Retina (tissue), 1 donor: Measurements from ENCODE around the gene FYB2.

Experiments
- DNase-seq: peaks from one replicate; pipeline ENCODE4 v3.0.0-alpha.2; 2016

FYB2 gene

DNA sequence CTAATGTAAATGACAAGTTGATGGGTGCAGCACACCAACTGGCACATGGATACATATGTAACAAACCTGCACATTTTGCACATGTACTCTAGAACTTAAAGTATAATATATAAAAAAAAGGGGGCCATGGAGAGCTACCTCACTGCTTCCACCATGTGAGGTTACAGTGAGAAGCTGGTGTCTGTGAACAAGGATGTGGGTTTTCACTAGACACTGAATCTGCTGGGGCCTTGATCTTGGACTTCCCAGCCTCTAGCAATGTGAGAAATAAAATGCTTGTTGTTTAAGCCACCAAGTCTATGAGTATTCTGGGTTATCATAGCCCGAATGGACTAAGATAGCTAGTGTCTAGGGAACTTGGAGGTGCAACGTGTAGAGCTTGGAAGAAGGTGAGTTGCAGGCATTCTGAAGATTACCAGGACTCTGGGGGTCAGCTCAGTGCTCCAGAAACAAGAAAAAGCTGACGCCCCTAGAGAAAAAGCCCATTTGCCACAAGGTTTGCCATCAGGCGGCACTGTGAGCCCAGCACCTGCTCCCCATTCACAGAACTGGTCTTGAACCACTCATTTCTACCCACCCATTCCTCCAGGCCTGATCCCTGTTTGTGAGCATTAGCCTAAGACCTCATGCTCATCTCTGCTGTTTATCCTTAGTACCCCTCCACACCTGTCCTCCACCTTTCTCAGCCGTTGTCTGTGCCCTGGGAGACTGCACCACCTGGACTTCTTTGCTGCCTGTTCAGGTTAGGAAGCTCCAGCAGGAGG lies 15.1 kb upstream of the FYB2 start:
- no peak for DNase-seq

GRCh38 chr1:56833088-56833487 lies 13.9 kb upstream of the FYB2 start:
- DNase-seq: no peak

DNA sequence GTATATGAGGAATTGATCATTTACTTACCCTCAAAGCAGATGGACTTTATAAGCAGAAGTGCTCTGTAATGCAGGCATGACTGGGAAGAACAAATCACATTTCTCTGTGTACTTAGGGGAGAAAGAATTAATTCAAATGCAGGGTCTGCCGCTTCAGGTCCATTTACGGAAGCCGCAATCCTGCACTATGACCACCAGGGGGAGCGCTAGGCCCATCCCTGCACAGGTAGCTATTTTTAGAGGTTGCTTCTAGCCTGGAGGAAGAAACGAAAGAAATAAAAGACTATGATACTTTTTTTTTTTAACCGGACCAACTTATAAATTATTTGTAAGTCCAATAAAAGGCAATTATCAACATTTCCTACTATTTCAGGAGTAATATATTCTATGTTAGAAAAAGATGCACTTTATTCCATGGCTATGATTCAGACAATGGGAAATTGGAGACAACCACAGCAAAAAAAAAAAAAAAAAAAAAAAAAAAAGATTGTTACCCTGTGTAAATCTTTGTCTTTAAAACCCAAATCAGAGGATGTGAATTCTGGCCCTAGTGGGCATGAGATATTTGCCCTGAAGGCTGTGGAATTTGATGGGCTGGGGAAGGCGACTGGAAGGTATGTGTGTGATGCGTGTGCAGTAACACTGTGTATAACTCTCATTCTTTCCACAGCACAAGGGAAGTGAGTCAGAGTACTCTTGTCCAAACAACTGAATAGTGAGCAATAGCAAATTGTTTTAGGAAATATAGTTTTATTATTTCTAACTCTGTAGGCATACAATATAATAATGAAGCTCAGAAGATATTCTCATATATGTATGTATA lies 12.9 kb upstream of the FYB2 start:
- DNase-seq: peak; percentile 76

DNA sequence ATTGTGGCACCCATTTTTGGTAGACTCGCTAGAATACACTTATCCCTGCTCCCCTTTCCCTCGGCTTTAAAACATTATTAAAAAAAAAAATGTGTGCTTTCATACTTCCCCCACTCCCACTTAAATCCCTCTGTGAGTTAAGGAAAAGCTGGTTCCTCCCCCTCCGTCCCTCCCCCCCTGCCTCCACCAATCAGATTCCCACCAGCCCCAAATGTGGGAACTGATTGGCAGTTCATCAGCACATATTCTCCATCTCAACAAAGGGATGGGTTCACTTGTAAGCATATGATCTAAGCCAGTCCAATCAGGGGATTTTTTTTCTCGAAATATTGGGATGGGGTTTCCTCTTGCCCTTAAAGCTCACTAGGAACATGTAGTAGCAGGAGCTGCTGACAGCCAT lies 10.8 kb upstream of the FYB2 start:
- DNase-seq: no peak

DNA sequence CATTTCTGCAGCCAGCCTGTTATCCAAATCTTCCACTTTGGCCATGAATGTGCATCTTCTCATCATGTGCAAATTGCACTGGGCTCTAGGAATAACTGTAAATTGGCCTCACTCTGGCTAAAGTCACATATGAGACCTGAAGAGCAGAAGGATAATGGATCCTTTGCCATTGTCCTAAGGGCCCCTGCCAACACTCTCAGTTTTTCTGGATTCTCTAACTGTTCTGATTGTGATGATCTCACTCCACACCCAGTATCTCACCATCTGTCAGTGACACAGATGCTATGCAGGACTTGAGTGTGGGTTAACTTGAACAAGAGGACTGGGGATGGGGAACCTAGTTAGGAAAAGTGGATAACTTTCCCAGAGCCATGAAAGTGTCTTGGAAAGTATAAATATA lies 8.5 kb upstream of the FYB2 start:
- DNase-seq: no peak

- no peak for DNase-seq
Observed at GRCh38 chr1:56825436-56825835, 6.2 kb upstream of the FYB2 start.

- DNase-seq: no peak
Observed at GRCh38 chr1:56824938-56825337, 5.7 kb upstream of the FYB2 start.

DNA sequence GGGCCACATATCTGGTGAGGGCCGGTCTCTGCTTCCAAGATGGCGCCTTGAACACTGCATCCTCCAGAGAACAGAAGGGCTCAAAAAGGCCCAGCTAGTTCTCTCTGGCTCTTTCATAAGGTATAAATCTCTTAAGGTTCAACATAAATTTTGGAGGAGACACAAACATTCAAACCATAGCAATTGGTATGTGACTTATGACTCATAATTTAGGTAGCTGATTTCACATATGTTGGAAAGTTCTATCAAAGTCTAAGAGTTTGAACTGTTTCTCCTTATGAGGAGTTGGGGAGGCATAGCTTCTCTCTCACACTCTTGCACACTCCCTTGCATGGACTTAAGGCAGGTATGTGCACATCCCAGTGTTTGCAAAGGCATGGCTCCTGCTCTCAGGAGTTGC lies 5.1 kb upstream of the FYB2 start:
- no peak for DNase-seq

- no peak for DNase-seq
Observed at GRCh38 chr1:56821462-56821797, 2.2 kb upstream of the FYB2 start.

DNA sequence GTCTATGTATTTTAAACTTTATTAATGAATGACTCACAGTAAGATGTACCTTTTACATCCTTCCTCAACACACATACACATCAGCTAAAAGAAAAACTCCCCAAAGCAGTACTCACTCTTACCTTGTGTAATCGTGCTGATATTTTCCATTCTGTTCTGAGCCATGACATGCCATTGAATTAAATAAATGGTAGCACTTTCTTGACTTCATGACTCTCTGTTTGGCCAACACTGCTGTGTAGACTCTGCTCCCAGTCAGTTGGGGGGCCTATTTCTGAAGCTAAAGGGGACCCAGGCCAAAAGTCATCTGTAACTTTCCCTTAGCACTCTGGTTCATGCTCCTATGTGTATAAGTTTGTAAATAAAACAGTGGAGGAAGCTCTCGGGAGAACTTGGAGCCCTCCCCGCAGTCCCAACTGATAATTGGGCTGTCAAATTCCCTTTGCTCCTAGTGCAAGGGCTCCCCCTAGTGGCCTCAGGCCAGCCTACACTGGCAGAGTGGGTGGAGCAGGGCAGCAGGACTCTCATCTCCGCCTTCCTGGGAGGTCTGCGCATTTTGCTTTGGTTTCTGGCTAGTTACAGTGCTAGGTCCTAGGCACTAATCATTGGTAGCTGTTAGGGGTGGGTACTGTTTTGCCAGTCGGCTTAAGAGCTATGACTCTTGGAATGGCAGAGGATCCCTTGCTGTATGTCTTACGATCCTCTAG lies 1.7 kb upstream of the FYB2 start:
- DNase-seq: peak; percentile 71

DNA sequence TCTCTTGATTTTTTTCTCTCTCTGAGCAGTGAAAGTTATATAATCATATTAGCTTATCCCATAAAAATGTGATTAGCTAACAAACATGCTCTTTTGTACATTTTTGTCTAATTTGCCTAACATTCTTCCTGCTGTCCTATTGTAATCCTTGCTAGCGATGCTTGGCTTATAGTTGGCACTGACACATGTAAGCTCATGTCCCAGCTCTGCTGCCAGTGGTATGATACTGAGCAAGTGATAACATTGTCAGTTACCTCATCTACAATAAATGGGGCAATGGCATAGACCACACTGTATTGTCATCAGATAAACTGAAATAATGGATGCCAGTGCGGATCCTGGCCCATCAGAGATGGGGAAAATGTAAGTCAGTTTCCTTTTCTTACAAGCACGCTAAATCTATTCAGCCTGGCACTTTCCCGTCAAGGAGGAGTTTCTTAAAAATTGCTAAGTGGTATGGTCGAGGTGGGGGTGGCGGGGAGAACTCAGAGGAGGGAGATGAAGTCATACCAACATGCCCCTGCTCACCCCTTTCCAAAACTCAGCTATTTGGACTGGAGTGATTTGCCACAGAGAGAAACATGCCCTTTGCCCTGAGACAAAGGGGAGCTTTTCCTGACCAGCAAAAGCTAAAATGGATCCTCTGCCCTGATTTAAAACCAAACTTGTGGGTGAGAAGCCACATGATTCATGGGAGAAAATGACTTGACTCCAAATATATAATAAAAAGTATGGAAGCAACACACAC lies 1.3 kb downstream of the FYB2 start:
- no peak for DNase-seq

DNA sequence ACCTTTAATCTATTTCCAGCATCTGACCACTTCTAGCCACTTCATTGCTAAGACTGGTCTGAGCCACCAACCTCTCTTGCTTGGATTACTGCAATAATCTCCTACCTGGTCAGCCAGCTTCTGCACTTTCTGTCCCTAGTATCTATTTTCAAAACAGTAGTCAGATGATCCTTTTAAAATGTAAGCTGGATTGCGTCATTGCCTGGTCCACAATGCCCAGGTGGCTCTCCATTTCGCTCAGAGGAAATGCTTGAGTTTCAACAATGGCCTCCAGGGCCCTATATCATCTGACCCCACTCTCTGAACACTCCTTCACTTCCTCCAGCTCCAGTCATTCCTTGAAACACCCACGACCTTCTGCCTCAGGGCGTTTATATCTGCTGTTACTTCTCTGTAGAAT lies 2.3 kb downstream of the FYB2 start:
- no peak for DNase-seq

GRCh38 chr1:56816264-56816663 lies 2.9 kb downstream of the FYB2 start:
- DNase-seq: no peak

- DNase-seq: no peak
Observed at GRCh38 chr1:56814205-56814604, 5.0 kb downstream of the FYB2 start.

- no peak for DNase-seq
Observed at GRCh38 chr1:56811331-56811730, 7.9 kb downstream of the FYB2 start.

GRCh38 chr1:56808410-56808809 lies 10.8 kb downstream of the FYB2 start:
- no peak for DNase-seq

- no peak for DNase-seq
Observed at GRCh38 chr1:56806804-56807203, 12.4 kb downstream of the FYB2 start.

- DNase-seq: peak; percentile 34
Observed at GRCh38 chr1:56803561-56804156, 15.5 kb downstream of the FYB2 start.

GRCh38 chr1:56799605-56800400 lies 19.4 kb downstream of the FYB2 start:
- DNase-seq: no peak

- DNase-seq: no peak
Observed at GRCh38 chr1:56798053-56798471, 21.1 kb downstream of the FYB2 start.

DNA sequence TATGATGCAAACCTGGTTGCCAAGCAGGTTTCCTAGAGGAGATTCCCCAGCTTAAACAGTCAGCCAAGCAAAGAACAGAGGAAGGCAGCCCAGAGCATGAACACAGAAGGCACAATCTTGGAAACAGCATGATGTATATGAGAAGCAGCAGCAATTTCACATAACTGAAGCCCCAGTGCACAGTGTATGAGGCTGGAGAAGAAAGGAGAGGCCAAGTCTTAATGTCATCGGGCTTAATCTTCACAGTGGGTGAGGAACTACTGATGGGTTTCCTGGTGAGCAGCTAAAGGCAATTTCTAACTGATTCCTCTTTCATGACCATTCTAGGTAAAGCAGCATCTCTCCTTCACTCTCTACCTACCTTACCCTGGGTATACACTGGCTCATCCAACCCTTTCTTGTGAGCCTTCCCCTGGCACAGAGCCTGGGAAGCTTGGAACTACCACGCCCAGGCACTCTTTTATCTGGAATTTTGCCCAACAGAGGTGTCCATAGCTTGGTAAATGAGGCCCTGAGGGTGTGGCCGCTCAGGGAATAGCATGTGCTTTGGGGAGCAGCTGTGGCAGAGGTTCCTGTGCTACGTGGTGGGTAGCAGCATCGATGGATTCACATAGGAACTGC lies 22.0 kb downstream of the FYB2 start:
- no peak for DNase-seq
